K562 (cell line): Measurements from ENCODE around the gene UBL7. TPM values are rescaled to one million over a fixed set of nuclear protein-coding genes. Genes with fewer than 3 reads are reported as not detected.
"Not testable (repeated sequence)": the region's sequence is repeated elsewhere in the genome, so short reads cannot be mapped to it uniquely, and the experiment has no call there.

ENCODE experiments used
- ATAC-seq: fragments of 200-7000 bp; cut with Tn5 transposase; 3 replicates; pipeline ENCODE4 v1.9.1; 2020; ENCODE audit warnings: moderate library complexity
- BruUV-seq: library from RNA; stranded (reverse); fragments of 400-500 nt; replicated peaks from 2 replicates; lab custom pipeline; 2021; lab: Mats Ljungman, UMichigan
- CTCF ChIA-PET: fragments of 300-600 bp; formaldehyde crosslinking; extraction: SDS; loops from one replicate; lab custom pipeline; 2021; ENCODE audit warnings: low intra/inter-chr PET ratio; lab: Yijun Ruan, JAX
- POLR2A ChIA-PET: fragments of 300-600, 350-650 bp; sonication (Branson Sonifier 250); formaldehyde crosslinking; extraction: SDS; loops from one replicate; lab custom pipeline; 2021; ENCODE audit warnings: antibody characterized with exemption, inconsistent platforms; lab: Yijun Ruan, JAX
- DNase-seq, 4 experiments: peaks; one replicate each; pipeline versions ENCODE4 v3.0.0 to v3.0.0-alpha.2; 2011 to 2018; ENCODE audit warnings: low spot score in 3 of 4, mixed read lengths in 3 of 4; ENCODE audit errors: extremely low read depth in 1 of 4
- FAIRE-seq: peaks from 2 replicates; lab custom pipeline; 2011; peaks lifted over from hg19 to GRCh38; lab: Jason Lieb, UNC
- H2AFZ ChIP-seq: 2 replicates; pipeline ENCODE4 v1.6.0; 2011; ENCODE audit warnings: low read depth, low read length, control low read depth, inconsistent platforms
- H3K27ac ChIP-seq: fragments of 200-600 bp; 3 replicates; pipeline ENCODE4 v1.8.0; 2011; ENCODE audit warnings: low read depth, mild to moderate bottlenecking, control low read depth, inconsistent platforms, low read length, moderate library complexity, mixed read lengths; ENCODE audit errors: extremely low read depth
- H3K27me3 ChIP-seq, 2 experiments: fragments of 300-600 bp in 1 of 2; 2 replicates in 1 of 2; 3 replicates in 1 of 2; pipeline versions ENCODE4 v1.6.0 to v1.8.0; 2011; ENCODE audit warnings: inconsistent platforms in 2 of 2, low read length in 2 of 2, mild to moderate bottlenecking in 1 of 2, mixed read lengths in 1 of 2, moderate library complexity in 1 of 2; ENCODE audit not compliant: control insufficient read depth in 2 of 2, insufficient read depth in 2 of 2
- H3K36me3 ChIP-seq: fragments of 300-600 bp; 3 replicates; pipeline ENCODE4 v1.8.0; 2011; ENCODE audit warnings: mild to moderate bottlenecking, low read length, inconsistent platforms; ENCODE audit not compliant: control insufficient read depth, insufficient read depth
- H3K4me1 ChIP-seq, 2 experiments: fragments of 200-600 bp in 1 of 2; replicated peaks in 1 of 2; 2 replicates in 1 of 2; 3 replicates in 1 of 2; pipeline versions ENCODE4 v1.5.1 to v1.8.0; 2011; ENCODE audit warnings: inconsistent platforms in 2 of 2, low read length in 2 of 2, mild to moderate bottlenecking in 1 of 2, mixed read lengths in 1 of 2, moderate library complexity in 1 of 2; ENCODE audit not compliant: control insufficient read depth in 2 of 2, insufficient read depth in 2 of 2
- H3K4me2 ChIP-seq: 2 replicates; pipeline ENCODE4 v1.6.1; 2011; ENCODE audit warnings: low read length, control low read depth, inconsistent platforms, mixed read lengths; ENCODE audit not compliant: insufficient read depth
- H3K4me3 ChIP-seq: fragments of 200-600 bp; sonication (generic), shearing (Covaris generic); 2 replicates; pipeline ENCODE4 v1.5.1; 2016; ENCODE audit warnings: control low read depth, inconsistent platforms
- H3K79me2 ChIP-seq: fragments of 200-600 bp; 3 replicates; pipeline ENCODE4 v1.8.0; 2011; ENCODE audit warnings: low read length, inconsistent platforms; ENCODE audit not compliant: control insufficient read depth, insufficient read depth
- H3K9ac ChIP-seq, 2 experiments: 2 replicates each; pipeline versions ENCODE4 v1.6.0 to v1.6.1; 2011; ENCODE audit warnings: low read depth in 2 of 2, low read length in 2 of 2, control low read depth in 1 of 2, inconsistent platforms in 1 of 2, mild to moderate bottlenecking in 1 of 2, mixed read lengths in 1 of 2; ENCODE audit not compliant: insufficient read depth in 1 of 2
- H3K9me1 ChIP-seq: one replicate; pipeline ENCODE4 v1.6.0; 2011; ENCODE audit warnings: inconsistent platforms, mild to moderate bottlenecking, low read length, moderate library complexity; ENCODE audit not compliant: control insufficient read depth, insufficient read depth
- H3K9me3 ChIP-seq: replicated peaks from 2 replicates; pipeline ENCODE4 v1.5.1; 2011; ENCODE audit warnings: low read depth, low read length, inconsistent platforms; ENCODE audit not compliant: control insufficient read depth, insufficient read depth
- H4K20me1 ChIP-seq: replicated peaks from 2 replicates; pipeline ENCODE4 v1.6.1; 2011; ENCODE audit warnings: low read length, inconsistent platforms, mixed read lengths; ENCODE audit not compliant: control insufficient read depth, insufficient read depth
- POLR2G ChIP-seq: fragments of 200-400 bp; formaldehyde crosslinking; IDR thresholded peaks from 2 replicates; pipeline ENCODE4 v1.6.1; 2017; ENCODE audit warnings: low read depth, mild to moderate bottlenecking, antibody characterized with exemption, low read length, moderate library complexity
- WGBS: fragments of 100-300 bp; shearing (Covaris generic); methylation state at CpG from one replicate; pipeline ENCODE4 v1.1.6; 2016; ENCODE audit warnings: low coverage, mixed read lengths; ENCODE audit not compliant: insufficient coverage; ENCODE audit errors: missing lambda C conversion rate; 5-methylcytosine and 5-hydroxymethylcytosine counted together
- in situ Hi-C: fragments of 300-500 bp; cut with MboI; formaldehyde crosslinking; loops from 4 replicates; pipeline ENCODE4 v1.15.0; 2018; ENCODE audit warnings: inconsistent platforms, mixed read lengths
- intact Hi-C: fragments of 100-400 bp; cut with micrococcal nuclease; formaldehyde crosslinking; loops from 2 replicates; pipeline ENCODE4 v1.14.2; 2022
- polyA plus RNA-seq, 8 experiments: library from polyadenylated mRNA; depleted of rRNA in 4 of 8; stranded (reverse) in 5 of 8; unstranded in 3 of 8; fragments of >200 nt; fragmentation: Nextera tagmentation in 2 of 8; fragmentation: Illumina TruSeq in 1 of 8; extraction: Ambion mirVana in 2 of 8; extraction: Trizol in 1 of 8; gene quantifications; 2 replicates each; pipeline versions ENCODE4 v1.2.1 to v1.2.3, GENCODE V29; 2011 to 2014; ENCODE audit warnings: inconsistent platforms in 1 of 8, missing spikeins in 1 of 8
- total RNA-seq, 7 experiments: library from RNA; depleted of rRNA in 6 of 7; stranded (reverse); fragments of >200 nt in 6 of 7; fragmentation: Illumina TruSeq in 2 of 7; extraction: Trizol in 2 of 7; gene quantifications; 2 replicates each; pipeline versions ENCODE4 v1.2.1 to v1.2.3, GENCODE V29; 2011 to 2021; ENCODE audit warnings: low replicate concordance in 1 of 7

UBL7 gene
- total and polyA plus RNA-seq, 9 of the 15 experiments (the other 6 are each of a cell fraction or from before 2014, with no cell fraction given): 19.2 to 63.4 (median 44.9) TPM

DNA sequence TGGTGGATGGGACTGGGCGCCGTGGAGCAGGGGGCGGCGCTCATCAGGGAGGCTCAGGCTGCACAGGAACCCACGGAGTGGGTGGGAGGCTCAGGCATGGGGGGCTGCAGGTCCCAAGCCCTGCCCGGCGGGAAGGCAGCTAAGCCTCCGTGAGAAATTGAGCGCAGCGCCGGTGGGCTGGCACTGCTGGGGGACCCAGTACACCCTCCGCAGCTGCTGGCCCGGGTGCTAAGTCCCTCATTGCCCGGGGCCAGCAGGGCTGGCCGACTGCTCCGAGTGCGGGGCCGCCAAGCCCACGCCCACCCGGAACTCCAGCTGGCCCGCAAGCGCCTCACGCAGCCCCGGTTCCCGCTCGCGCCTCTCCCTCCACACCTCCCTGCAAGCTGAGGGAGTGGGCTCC lies 19.4 kb upstream of the UBL7 start:
- intact Hi-C loops, H3K79me2 ChIP-seq, H4K20me1 ChIP-seq, BruUV-seq, H3K4me1 ChIP-seq, CTCF ChIA-PET, H3K9me3 ChIP-seq, DNase-seq, in situ Hi-C loops, H3K4me2 ChIP-seq, H3K27me3 ChIP-seq, H2AFZ ChIP-seq, H3K4me3 ChIP-seq, ATAC-seq, H3K9ac ChIP-seq, H3K27ac ChIP-seq, H3K36me3 ChIP-seq, H3K9me1 ChIP-seq, FAIRE-seq: not testable (repeated sequence)
- 0 out of 2 replicates have a peak, but pooled peaks have one; percentile 23 for TF ChIP-seq POLR2G
- WGBS: 87% methylated on average over 11 of the region's 27 CpGs
- POLR2A ChIA-PET: interaction anchor here (0.8 kb wide), 1 partner anchor 32 kb away, joined by 3 read pairs; no protein-coding TSS in a partner anchor

DNA sequence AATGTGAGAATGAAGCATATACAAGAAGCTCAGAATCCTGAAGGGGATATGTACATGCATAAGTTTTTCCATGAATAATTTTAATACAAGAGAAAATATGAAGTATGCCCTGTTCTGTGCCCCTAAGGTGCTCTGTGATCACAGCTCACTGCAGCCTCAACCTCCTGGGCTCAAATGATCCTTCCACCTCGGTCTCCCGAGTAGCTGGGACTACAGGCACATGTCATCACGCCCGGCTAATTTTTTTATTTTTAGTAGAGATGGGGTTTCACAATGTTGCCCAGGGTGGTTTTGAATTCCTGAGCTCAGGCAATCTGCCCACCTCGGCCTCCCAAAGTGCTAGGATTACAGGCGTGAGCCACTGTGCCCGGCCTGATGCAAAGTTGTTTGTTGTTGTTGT lies 10.7 kb upstream of the UBL7 start:
- in situ Hi-C loops, CTCF ChIA-PET: not testable (repeated sequence)

More for the DNA sequence above, 10.7 kb upstream of the UBL7 start:
- H3K79me2 ChIP-seq, ATAC-seq, BruUV-seq, H3K9me3 ChIP-seq, FAIRE-seq, H3K4me3 ChIP-seq, H3K4me1 ChIP-seq, H3K9me1 ChIP-seq, H3K27me3 ChIP-seq, H2AFZ ChIP-seq, intact Hi-C loops, H4K20me1 ChIP-seq, H3K4me2 ChIP-seq, DNase-seq, H3K27ac ChIP-seq, H3K9ac ChIP-seq: not testable (repeated sequence)
- WGBS: 91% methylated on average over 7 of the region's 7 CpGs
- peaks cover 20% of the 10 kb centered on the region; the same call in 2 of the 3 replicates for H3K36me3 ChIP-seq
- POLR2A ChIA-PET: interaction anchor here (1.6 kb wide), 1 partner anchor 10 kb away, joined by 10 read pairs; the partner anchor contains the start of gene UBL7
